HepG2 (cell line): ENCODE data around the gene ARGLU1. TPM values are rescaled to one million over a fixed set of nuclear protein-coding genes. Genes with fewer than 3 reads are reported as not detected.
A peak's percentile ranks its signal among the peaks of the same experiment; 100 is the strongest.

ENCODE experiments used
- AHR ChIP-seq: IDR thresholded peaks from 2 replicates; pipeline ENCODE4 v1.6.1; 2018; ENCODE audit warnings: missing genetic modification reagents, missing compliant biosample characterization
- ARNT ChIP-seq: fragments of 450-650 bp; IDR thresholded peaks from 2 replicates; pipeline ENCODE4 v1.6.1; 2017
- ATRX ChIP-seq: sonication (generic); formaldehyde crosslinking; IDR thresholded peaks from 2 replicates; pipeline ENCODE4 v1.4.0; 2020; ENCODE audit warnings: missing genetic modification reagents, borderline replicate concordance
- E2F5 ChIP-seq: sonication (generic); formaldehyde crosslinking; conservative IDR thresholded peaks from 2 replicates; pipeline ENCODE4 v1.4.0; 2020; ENCODE audit warnings: missing genetic modification reagents
- FOXA3 ChIP-seq: IDR thresholded peaks from 2 replicates; pipeline ENCODE4 v1.6.1; 2016; ENCODE audit warnings: missing genetic modification reagents, missing compliant biosample characterization
- HNF1B ChIP-seq: sonication (generic); formaldehyde crosslinking; IDR thresholded peaks from 2 replicates; pipeline ENCODE4 v1.5.1; 2020; ENCODE audit warnings: mild to moderate bottlenecking, moderate library complexity, missing genetic modification reagents
- HOXA5 ChIP-seq: sonication (generic); formaldehyde crosslinking; IDR thresholded peaks from 2 replicates; pipeline ENCODE4 v1.4.0; 2020; ENCODE audit warnings: missing genetic modification reagents
- KAT8 ChIP-seq: IDR thresholded peaks from 2 replicates; pipeline ENCODE4 v1.6.1; 2016; ENCODE audit warnings: missing genetic modification reagents, missing compliant biosample characterization
- KDM1A ChIP-seq: IDR thresholded peaks from 2 replicates; pipeline ENCODE4 v1.6.1; 2016; ENCODE audit warnings: missing compliant biosample characterization
- PLSCR1 ChIP-seq: sonication (generic); formaldehyde crosslinking; IDR thresholded peaks from 2 replicates; pipeline ENCODE4 v1.5.0; 2020; ENCODE audit warnings: missing genetic modification reagents, mild to moderate bottlenecking, borderline replicate concordance
- RXRA ChIP-seq: sonication (generic); formaldehyde crosslinking; IDR thresholded peaks from 2 replicates; pipeline ENCODE4 v1.5.1; 2020; ENCODE audit warnings: missing genetic modification reagents
- SMC3 ChIP-seq: IDR thresholded peaks from 2 replicates; pipeline ENCODE4 v1.6.1; 2011; ENCODE audit warnings: low read length, improper control_type of control experiment
- THYN1 ChIP-seq: sonication (generic); formaldehyde crosslinking; IDR thresholded peaks from 2 replicates; pipeline ENCODE4 v1.8.1; 2023; ENCODE audit warnings: low read depth, mild to moderate bottlenecking, moderate library complexity, missing genetic modification reagents, borderline replicate concordance
- ZC3H4 ChIP-seq: sonication (generic); formaldehyde crosslinking; IDR thresholded peaks from 2 replicates; pipeline ENCODE4 v1.4.0; 2020; ENCODE audit warnings: missing genetic modification reagents, borderline replicate concordance
- ZFY ChIP-seq: sonication (generic); formaldehyde crosslinking; IDR thresholded peaks from 2 replicates; pipeline ENCODE4 v1.4.0; 2020; ENCODE audit warnings: missing genetic modification reagents
- ZMYM4 ChIP-seq: sonication (generic); formaldehyde crosslinking; IDR thresholded peaks from 2 replicates; pipeline ENCODE4 v1.8.1; 2023; ENCODE audit warnings: mild to moderate bottlenecking, missing genetic modification reagents
- ZNF362 ChIP-seq: sonication (generic); formaldehyde crosslinking; IDR thresholded peaks from 2 replicates; pipeline ENCODE4 v1.4.0; 2020; ENCODE audit warnings: missing genetic modification reagents, mild to moderate bottlenecking, borderline replicate concordance
- ZNF557 ChIP-seq: sonication (generic); formaldehyde crosslinking; IDR thresholded peaks from 2 replicates; pipeline ENCODE4 v1.4.0; 2020; ENCODE audit warnings: missing genetic modification reagents
- ZNF607 ChIP-seq: sonication (generic); formaldehyde crosslinking; IDR thresholded peaks from 2 replicates; pipeline ENCODE4 v1.5.1; 2020; ENCODE audit warnings: missing genetic modification reagents, mild to moderate bottlenecking, borderline replicate concordance
- ZNF749 ChIP-seq: sonication (generic); formaldehyde crosslinking; IDR thresholded peaks from 2 replicates; pipeline ENCODE4 v1.8.0; 2022; ENCODE audit warnings: mild to moderate bottlenecking, missing genetic modification reagents, moderate library complexity, borderline replicate concordance
- ZNF792 ChIP-seq: IDR thresholded peaks from 2 replicates; pipeline ENCODE4 v1.6.1; 2016
- polyA plus RNA-seq, 8 experiments: library from polyadenylated mRNA; depleted of rRNA in 3 of 8; stranded (reverse) in 7 of 8; unstranded in 1 of 8; fragments of >200 nt; fragmentation: Illumina TruSeq in 4 of 8; extraction: Trizol in 4 of 8; gene quantifications; 2 replicates each; pipeline versions ENCODE4 v1.2.1 to v1.2.3, GENCODE V29; 2011 to 2016; ENCODE audit warnings: low read depth in 4 of 8, missing spikeins in 1 of 8, mixed read lengths in 1 of 8; ENCODE audit not compliant: insufficient read depth in 1 of 8
- total RNA-seq, 5 experiments: library from RNA; depleted of rRNA; stranded (reverse); fragments of >200 nt; fragmentation: Illumina TruSeq; extraction: Trizol; gene quantifications; 2 replicates each; pipeline ENCODE4 v1.2.3, GENCODE V29; 2016; ENCODE audit warnings: low read depth in 1 of 5
- TF ChIP-seq, protein P1 (sequence below): sonication (generic); formaldehyde crosslinking; IDR thresholded peaks from 2 replicates; pipeline ENCODE4 v1.4.0; 2020; ENCODE audit warnings: missing genetic modification reagents

ARGLU1 gene
- total and polyA plus RNA-seq, 2 of the 13 experiments (the other 11 are each of a cell fraction or from before 2014, with no cell fraction given), result 47.1 to 70.6 TPM

DNA sequence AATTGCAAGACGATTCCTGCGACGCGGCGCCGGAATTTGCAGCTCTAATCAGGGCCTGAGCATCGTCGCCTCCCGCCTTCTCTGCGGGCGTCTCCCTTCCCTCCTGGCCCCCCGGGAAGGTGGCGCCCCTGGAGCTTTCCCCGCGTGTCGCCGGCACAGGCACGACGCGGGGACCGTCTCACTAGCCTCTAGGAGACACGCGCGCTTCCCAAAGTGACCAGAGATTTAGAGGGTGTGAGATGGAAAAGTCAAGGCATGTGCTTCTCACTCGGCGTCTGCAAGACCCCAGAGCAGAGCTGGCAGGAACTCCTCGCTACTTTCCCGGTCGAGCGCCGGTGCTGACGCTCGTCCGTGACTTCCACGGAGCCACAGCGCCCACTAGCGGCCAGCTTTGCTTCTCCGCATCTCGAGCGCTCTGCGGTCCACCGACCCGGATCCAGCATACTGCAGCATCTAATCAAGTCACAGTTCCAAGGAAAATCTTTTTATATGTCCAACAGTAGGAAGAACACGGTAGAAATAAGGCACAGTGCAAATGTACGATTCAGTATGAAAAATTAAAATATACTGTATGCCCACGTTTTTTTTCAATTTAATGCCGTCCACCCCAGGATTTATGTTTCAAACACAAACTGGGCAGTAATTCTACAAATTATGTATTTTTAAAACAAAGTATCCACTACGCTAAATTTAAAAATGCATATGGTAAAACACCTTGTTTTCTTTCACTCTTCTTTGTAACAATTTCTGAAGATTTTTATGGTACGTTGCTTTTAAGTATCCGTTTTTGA, 31.5 kb downstream of the ARGLU1 start (continued):
- TF ChIP-seq ZNF749 (CRISPR knock-in tag) (no peak), E2F5 (CRISPR knock-in tag) (no peak), ZC3H4 (no peak), HOXA5 (no peak), ZNF362 (CRISPR knock-in tag) (0 out of 2 replicates have a peak, but pooled peaks have one; percentile 26), KDM1A (CRISPR knock-in tag) (no peak), FOXA3 (no peak), ZMYM4 (CRISPR knock-in tag) (no peak), RXRA (CRISPR knock-in tag) (no peak), AHR (CRISPR knock-in tag) (peak; percentile 36; the same call in 1 of the 2 replicates), ZNF557 (CRISPR knock-in tag) (0 out of 2 replicates have a peak, but pooled peaks have one; percentile 9), ZFY (CRISPR knock-in tag) (no peak), SMC3 (0 out of 2 replicates have a peak, but pooled peaks have one; percentile 37), ZNF607 (CRISPR knock-in tag) (peak; percentile 56; the same call in 1 of the 2 replicates), ZNF792 (no peak), ARNT (no peak), THYN1 (CRISPR knock-in tag) (no peak), HNF1B (CRISPR knock-in tag) (0 out of 2 replicates have a peak, but pooled peaks have one; percentile 49), PLSCR1 (CRISPR knock-in tag) (no peak), ATRX (CRISPR knock-in tag) (no peak), KAT8 (no peak)
- TF ChIP-seq, protein P1, sequence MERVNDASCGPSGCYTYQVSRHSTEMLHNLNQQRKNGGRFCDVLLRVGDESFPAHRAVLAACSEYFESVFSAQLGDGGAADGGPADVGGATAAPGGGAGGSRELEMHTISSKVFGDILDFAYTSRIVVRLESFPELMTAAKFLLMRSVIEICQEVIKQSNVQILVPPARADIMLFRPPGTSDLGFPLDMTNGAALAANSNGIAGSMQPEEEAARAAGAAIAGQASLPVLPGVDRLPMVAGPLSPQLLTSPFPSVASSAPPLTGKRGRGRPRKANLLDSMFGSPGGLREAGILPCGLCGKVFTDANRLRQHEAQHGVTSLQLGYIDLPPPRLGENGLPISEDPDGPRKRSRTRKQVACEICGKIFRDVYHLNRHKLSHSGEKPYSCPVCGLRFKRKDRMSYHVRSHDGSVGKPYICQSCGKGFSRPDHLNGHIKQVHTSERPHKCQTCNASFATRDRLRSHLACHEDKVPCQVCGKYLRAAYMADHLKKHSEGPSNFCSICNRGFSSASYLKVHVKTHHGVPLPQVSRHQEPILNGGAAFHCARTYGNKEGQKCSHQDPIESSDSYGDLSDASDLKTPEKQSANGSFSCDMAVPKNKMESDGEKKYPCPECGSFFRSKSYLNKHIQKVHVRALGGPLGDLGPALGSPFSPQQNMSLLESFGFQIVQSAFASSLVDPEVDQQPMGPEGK (CRISPR knock-in tag), result no peak
